Mesendoderm (in vitro differentiated cells): ENCODE data around the gene GSTT4.
"Not testable (repeated sequence)": the region's sequence is repeated elsewhere in the genome, so short reads cannot be mapped to it uniquely, and the experiment has no call there.

Source experiments
- DNase-seq: peaks from one replicate; pipeline ENCODE4 v3.0.0; 2013
- H2AK5ac ChIP-seq: 2 replicates; pipeline ENCODE4 v1.6.1; 2013; ENCODE audit warnings: low read length, inconsistent platforms
- H2BK120ac ChIP-seq: 2 replicates; pipeline ENCODE4 v1.6.1; 2013; ENCODE audit warnings: low read depth, mild to moderate bottlenecking, low read length, moderate library complexity, mixed read lengths
- H2BK15ac ChIP-seq: replicated peaks from 2 replicates; pipeline ENCODE4 v1.6.1; 2013; ENCODE audit warnings: low read depth, mild to moderate bottlenecking, moderate library complexity
- H2BK5ac ChIP-seq: 2 replicates; pipeline ENCODE4 v1.6.1; 2013; ENCODE audit warnings: low read length, inconsistent platforms
- H3K18ac ChIP-seq: 2 replicates; pipeline ENCODE4 v1.6.1; 2013; ENCODE audit warnings: mild to moderate bottlenecking, low read length, mixed read lengths
- H3K23ac ChIP-seq: one replicate; pipeline ENCODE4 v1.6.1; 2013; ENCODE audit warnings: low read length
- H3K27ac ChIP-seq: 2 replicates; pipeline ENCODE4 v1.5.1; 2013; ENCODE audit warnings: low read depth, mild to moderate bottlenecking, inconsistent platforms, low read length, moderate library complexity
- H3K27me3 ChIP-seq: 2 replicates; pipeline ENCODE4 v1.6.1; 2013; ENCODE audit warnings: low read length, control low read depth, mild to moderate bottlenecking, inconsistent platforms; ENCODE audit not compliant: insufficient read depth, poor library complexity
- H3K36me3 ChIP-seq: 2 replicates; pipeline ENCODE4 v1.6.1; 2013; ENCODE audit warnings: low read length, inconsistent platforms; ENCODE audit not compliant: control insufficient read depth, insufficient read depth
- H3K4ac ChIP-seq: one replicate; pipeline ENCODE4 v1.6.1; 2013; ENCODE audit warnings: low read depth, mild to moderate bottlenecking, low read length, moderate library complexity
- H3K4me1 ChIP-seq: 2 replicates; pipeline ENCODE4 v1.6.1; 2013; ENCODE audit warnings: low read depth, low read length, inconsistent platforms; ENCODE audit not compliant: control insufficient read depth
- H3K4me2 ChIP-seq: 2 replicates; pipeline ENCODE4 v1.6.1; 2013; ENCODE audit warnings: low read length
- H3K4me3 ChIP-seq: 2 replicates; pipeline ENCODE4 v1.5.1; 2013; ENCODE audit warnings: mild to moderate bottlenecking, low read length
- H3K56ac ChIP-seq: one replicate; pipeline ENCODE4 v1.6.1; 2013; ENCODE audit warnings: low read length
- H3K79me1 ChIP-seq: 2 replicates; pipeline ENCODE4 v1.6.1; 2013; ENCODE audit warnings: low read length, inconsistent platforms
- H3K79me2 ChIP-seq: 2 replicates; pipeline ENCODE4 v1.6.1; 2013; ENCODE audit warnings: mild to moderate bottlenecking, low read length; ENCODE audit not compliant: control insufficient read depth, insufficient read depth
- H3K9ac ChIP-seq: 2 replicates; pipeline ENCODE4 v1.6.1; 2013; ENCODE audit warnings: low read length, inconsistent platforms
- H4K5ac ChIP-seq: one replicate; pipeline ENCODE4 v1.6.1; 2013; ENCODE audit warnings: low read length
- H4K8ac ChIP-seq: one replicate; pipeline ENCODE4 v1.6.1; 2013; ENCODE audit warnings: low read depth, mild to moderate bottlenecking, control low read depth, low read length, moderate library complexity
- WGBS: extraction: QIAGEN DNeasy Blood & Tissue Kit; methylation state at CpG from one replicate; pipeline ENCODE4 v1.1.7; 2013; ENCODE audit warnings: low lambda C conversion rate, missing lambda C conversion rate; ENCODE audit not compliant: insufficient coverage; ENCODE audit errors: extremely low coverage; 5-methylcytosine and 5-hydroxymethylcytosine counted together

GSTT4 gene

DNA sequence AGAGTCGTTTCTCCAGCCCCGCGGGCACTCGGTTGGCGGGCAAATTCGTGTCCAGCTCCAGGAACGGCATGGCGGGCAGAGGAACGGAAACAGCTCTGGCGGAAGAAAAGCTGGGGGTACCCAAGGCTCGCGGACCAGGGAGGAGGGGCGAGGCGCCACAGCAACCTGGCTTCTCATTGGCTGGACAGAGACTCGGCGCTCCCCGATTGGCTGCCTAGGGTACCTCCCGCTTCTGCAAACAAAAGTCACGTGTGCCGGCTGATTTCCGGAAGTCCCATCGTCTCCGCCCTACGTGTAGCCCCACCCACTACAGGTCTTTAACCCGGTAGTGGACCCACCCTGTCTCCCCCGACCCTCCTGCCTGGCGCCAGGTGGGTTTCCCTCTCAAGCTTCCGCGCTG lies 30.9 kb downstream of the GSTT4 start, which contains the start of gene DDT:
TSS of gene DDT (minus strand) at position 97 of the 400 bp plus-strand sequence. CDS start at position 70, 27 bp downstream.
- not testable (repeated sequence) for H3K27me3 ChIP-seq, H3K18ac ChIP-seq, H3K9ac ChIP-seq, H4K5ac ChIP-seq, H3K4me1 ChIP-seq, H2AK5ac ChIP-seq, H3K23ac ChIP-seq, H3K27ac ChIP-seq, H3K4me2 ChIP-seq, H2BK15ac ChIP-seq, H3K56ac ChIP-seq, DNase-seq, H3K79me1 ChIP-seq, H2BK120ac ChIP-seq, H2BK5ac ChIP-seq, H4K8ac ChIP-seq, H3K4ac ChIP-seq, H3K36me3 ChIP-seq, H3K4me3 ChIP-seq, H3K79me2 ChIP-seq
- no CpG with 5 or more reads among the region's 29 CpGs for WGBS

DNA sequence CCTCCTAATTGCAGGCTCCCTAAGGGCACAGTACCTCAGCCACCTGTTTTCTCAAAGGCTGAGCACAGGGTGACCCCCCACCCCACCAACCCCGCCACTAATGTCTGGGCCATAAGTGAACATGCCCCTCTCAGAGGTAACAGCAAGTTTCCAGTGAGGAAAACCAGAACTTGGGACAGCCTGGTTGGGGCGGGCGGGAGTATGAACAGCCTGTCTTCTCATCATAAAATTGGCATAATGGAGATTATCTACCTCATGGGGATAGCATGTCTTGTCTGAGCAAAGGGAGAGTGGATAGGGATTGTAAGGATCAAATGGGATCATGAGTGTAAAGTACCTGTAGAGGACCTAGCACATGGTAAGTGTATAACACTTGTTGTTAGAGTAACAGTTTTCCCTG lies 33.3 kb downstream of the GSTT4 start:
- not testable (repeated sequence) for H2AK5ac ChIP-seq, H3K4me3 ChIP-seq, H4K8ac ChIP-seq, H3K23ac ChIP-seq, H2BK15ac ChIP-seq, H3K36me3 ChIP-seq, H3K56ac ChIP-seq, H3K18ac ChIP-seq, H3K27ac ChIP-seq, H3K79me2 ChIP-seq, H3K27me3 ChIP-seq, H2BK120ac ChIP-seq, DNase-seq, H3K79me1 ChIP-seq, H3K9ac ChIP-seq, H4K5ac ChIP-seq, H2BK5ac ChIP-seq, H3K4me2 ChIP-seq, H3K4ac ChIP-seq, H3K4me1 ChIP-seq
- WGBS = no CpG with 5 or more reads among the region's 3 CpGs

GRCh38 chr22:23970816-23971486 lies 34.3 kb downstream of the GSTT4 start:
- DNase-seq = no peak

GRCh38 chr22:23970201-23970641 lies 35.0 kb downstream of the GSTT4 start:
- Histone ChIP-seq H4K5ac (no peak overlapping the region), H3K18ac (no peak overlapping the region), H2BK120ac (no peak overlapping the region), H2AK5ac (no peak overlapping the region), H2BK15ac (no peak overlapping the region), H3K4me2 (no peak overlapping the region), H3K23ac (no peak overlapping the region), H3K4me1 (no peaks in the 10 kb centered on the region), H2BK5ac (no peak overlapping the region), H3K56ac (no peak overlapping the region), H3K4ac (no peak overlapping the region), H3K27ac (no peak overlapping the region), H3K27me3 (no peaks in the 10 kb centered on the region), H3K4me3 (no peak overlapping the region), H3K36me3 (peaks cover 9% of the 10 kb centered on the region), H3K9ac (no peak overlapping the region), H3K79me1 (peaks cover 9% of the 10 kb centered on the region), H4K8ac (no peak overlapping the region), H3K79me2 (peaks cover 5% of the 10 kb centered on the region)
- WGBS = 100% methylated on average over 3 of the region's 5 CpGs
- DNase-seq = no peak

More at GRCh38 chr22:23970816-23971486, 34.3 kb downstream of the GSTT4 start:
- no peaks in the 10 kb centered on the region for H3K27me3 ChIP-seq
- H4K5ac ChIP-seq = no peak overlapping the region
- peaks cover 9% of the 10 kb centered on the region for H3K79me1 ChIP-seq
- no peak overlapping the region for H3K4ac ChIP-seq
- no peak overlapping the region for H3K23ac ChIP-seq
- H2AK5ac ChIP-seq = no peak overlapping the region
- H2BK120ac ChIP-seq = no peak overlapping the region
- H3K4me2 ChIP-seq = no peak overlapping the region
- no peak overlapping the region for H3K9ac ChIP-seq
- no peaks in the 10 kb centered on the region for H3K4me1 ChIP-seq
- peaks cover 9% of the 10 kb centered on the region for H3K36me3 ChIP-seq
- no peak overlapping the region for H4K8ac ChIP-seq
- H2BK5ac ChIP-seq = no peak overlapping the region
- no peak overlapping the region for H3K18ac ChIP-seq
- H3K79me2 ChIP-seq = peaks cover 5% of the 10 kb centered on the region
- no peak overlapping the region for H2BK15ac ChIP-seq
- no peak overlapping the region for H3K27ac ChIP-seq
- whole genome bisulfite sequencing = no CpG with 5 or more reads among the region's 6 CpGs
- H3K4me3 ChIP-seq = no peak overlapping the region
- no peak overlapping the region for H3K56ac ChIP-seq

GRCh38 chr22:23969071-23969470 lies 36.2 kb downstream of the GSTT4 start:
- H3K9ac ChIP-seq = no peak overlapping the region
- no peak overlapping the region for H3K4ac ChIP-seq
- H3K4me1 ChIP-seq = no peaks in the 10 kb centered on the region
- H3K79me2 ChIP-seq = peaks cover 5% of the 10 kb centered on the region
- H2BK15ac ChIP-seq = no peak overlapping the region
- H3K36me3 ChIP-seq = peaks cover 9% of the 10 kb centered on the region
- H3K56ac ChIP-seq = no peak overlapping the region
- H2BK120ac ChIP-seq = no peak overlapping the region
- no peak overlapping the region for H2BK5ac ChIP-seq
- no peak overlapping the region for H4K8ac ChIP-seq
- no CpG with 5 or more reads among the region's 3 CpGs for WGBS
- H3K27me3 ChIP-seq = no peaks in the 10 kb centered on the region
- H3K4me3 ChIP-seq = no peak overlapping the region
- H2AK5ac ChIP-seq = no peak overlapping the region
- no peak overlapping the region for H3K23ac ChIP-seq
- DNase-seq = no peak
- H3K18ac ChIP-seq = no peak overlapping the region
- H4K5ac ChIP-seq = no peak overlapping the region
- H3K4me2 ChIP-seq = no peak overlapping the region
- peaks cover 9% of the 10 kb centered on the region for H3K79me1 ChIP-seq
- no peak overlapping the region for H3K27ac ChIP-seq

DNA sequence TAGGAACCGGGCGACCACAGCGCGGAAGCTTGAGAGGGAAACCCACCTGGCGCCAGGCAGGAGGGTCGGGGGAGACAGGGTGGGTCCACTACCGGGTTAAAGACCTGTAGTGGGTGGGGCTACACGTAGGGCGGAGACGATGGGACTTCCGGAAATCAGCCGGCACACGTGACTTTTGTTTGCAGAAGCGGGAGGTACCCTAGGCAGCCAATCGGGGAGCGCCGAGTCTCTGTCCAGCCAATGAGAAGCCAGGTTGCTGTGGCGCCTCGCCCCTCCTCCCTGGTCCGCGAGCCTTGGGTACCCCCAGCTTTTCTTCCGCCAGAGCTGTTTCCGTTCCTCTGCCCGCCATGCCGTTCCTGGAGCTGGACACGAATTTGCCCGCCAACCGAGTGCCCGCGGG lies 38.7 kb downstream of the GSTT4 start, which contains the start of gene DDTL:
TSS of gene DDTL (plus strand) at position 321 of the 400 bp plus-strand sequence. CDS start at position 348, 27 bp downstream.
- H3K27me3 ChIP-seq, H3K18ac ChIP-seq, H3K9ac ChIP-seq, H3K36me3 ChIP-seq, H3K27ac ChIP-seq, H2BK120ac ChIP-seq, H3K56ac ChIP-seq, H2BK15ac ChIP-seq, DNase-seq, H3K79me2 ChIP-seq, H3K4ac ChIP-seq, H2BK5ac ChIP-seq, H3K23ac ChIP-seq, H4K8ac ChIP-seq, H3K4me2 ChIP-seq, H2AK5ac ChIP-seq, H4K5ac ChIP-seq, H3K4me3 ChIP-seq, H3K4me1 ChIP-seq, H3K79me1 ChIP-seq: not testable (repeated sequence)
- WGBS = no CpG with 5 or more reads among the region's 30 CpGs
